GM20431 (cell line): ENCODE data around the gene HHATL.

ENCODE experiments used
- in situ Hi-C: fragments of 300-500 bp; cut with MseI, MboI; formaldehyde crosslinking; loops from one replicate; pipeline ENCODE4 v1.15.0; 2020; ENCODE audit warnings: low sequenced_read_pairs; ENCODE audit not compliant: unreplicated experiment

HHATL gene

GRCh38 chr3:42688016-42688415 lies 14.6 kb downstream of the HHATL start:
- in situ Hi-C loops = no loop called here

- in situ Hi-C loops = no loop called here
These were observed 15.6 kb downstream of the HHATL start for GRCh38 chr3:42686832-42687650.

GRCh38 chr3:42685891-42686820 lies 16.4 kb downstream of the HHATL start:
- in situ Hi-C loops = no loop called here

GRCh38 chr3:42685363-42685881 lies 17.2 kb downstream of the HHATL start, which contains the start of gene KLHL40:
Gene KLHL40, plus strand, starts transcription at chr3:42685537. Its CDS starts 82 bp downstream, at chr3:42685619.
- in situ Hi-C loops = no loop called here

- in situ Hi-C loops = no loop called here
These were observed 17.8 kb downstream of the HHATL start for GRCh38 chr3:42684632-42685362.

GRCh38 chr3:42683875-42684598 lies 18.6 kb downstream of the HHATL start:
- in situ Hi-C loops = no loop called here

GRCh38 chr3:42682301-42683070 lies 20.1 kb downstream of the HHATL start:
- in situ Hi-C loops = no loop called here

GRCh38 chr3:42681361-42682038 lies 21.1 kb downstream of the HHATL start:
- in situ Hi-C loops = no loop called here

- in situ Hi-C loops = no loop called here
These were observed 21.8 kb downstream of the HHATL start for GRCh38 chr3:42680806-42681205.

- in situ Hi-C loops = no loop called here
These were observed 22.3 kb downstream of the HHATL start for GRCh38 chr3:42680271-42680670.

GRCh38 chr3:42678447-42678846 lies 24.2 kb downstream of the HHATL start:
- in situ Hi-C loops = no loop called here

GRCh38 chr3:42675909-42676308 lies 26.7 kb downstream of the HHATL start:
- in situ Hi-C loops = no loop called here

- in situ Hi-C loops = no loop called here
These were observed 28.5 kb downstream of the HHATL start for GRCh38 chr3:42674146-42674545.

- in situ Hi-C loops = no loop called here
These were observed 29.5 kb downstream of the HHATL start for GRCh38 chr3:42673082-42673481.

GRCh38 chr3:42672515-42672914 lies 30.1 kb downstream of the HHATL start:
- in situ Hi-C loops = no loop called here

- in situ Hi-C loops = no loop called here
These were observed 31.9 kb downstream of the HHATL start for GRCh38 chr3:42670670-42671069.

GRCh38 chr3:42670051-42670576 lies 32.5 kb downstream of the HHATL start:
- in situ Hi-C loops = no loop called here

GRCh38 chr3:42668793-42669217 lies 33.8 kb downstream of the HHATL start:
- in situ Hi-C loops = no loop called here
